NCI-H2196 (cell line): ENCODE data around the gene MYCN.

ENCODE experiments used
- DNase-seq: peaks from one replicate; lab custom pipeline; 2025; ENCODE audit not compliant: unreplicated experiment; lab: John Stamatoyannopoulos, UW

The MYCN gene

DNA sequence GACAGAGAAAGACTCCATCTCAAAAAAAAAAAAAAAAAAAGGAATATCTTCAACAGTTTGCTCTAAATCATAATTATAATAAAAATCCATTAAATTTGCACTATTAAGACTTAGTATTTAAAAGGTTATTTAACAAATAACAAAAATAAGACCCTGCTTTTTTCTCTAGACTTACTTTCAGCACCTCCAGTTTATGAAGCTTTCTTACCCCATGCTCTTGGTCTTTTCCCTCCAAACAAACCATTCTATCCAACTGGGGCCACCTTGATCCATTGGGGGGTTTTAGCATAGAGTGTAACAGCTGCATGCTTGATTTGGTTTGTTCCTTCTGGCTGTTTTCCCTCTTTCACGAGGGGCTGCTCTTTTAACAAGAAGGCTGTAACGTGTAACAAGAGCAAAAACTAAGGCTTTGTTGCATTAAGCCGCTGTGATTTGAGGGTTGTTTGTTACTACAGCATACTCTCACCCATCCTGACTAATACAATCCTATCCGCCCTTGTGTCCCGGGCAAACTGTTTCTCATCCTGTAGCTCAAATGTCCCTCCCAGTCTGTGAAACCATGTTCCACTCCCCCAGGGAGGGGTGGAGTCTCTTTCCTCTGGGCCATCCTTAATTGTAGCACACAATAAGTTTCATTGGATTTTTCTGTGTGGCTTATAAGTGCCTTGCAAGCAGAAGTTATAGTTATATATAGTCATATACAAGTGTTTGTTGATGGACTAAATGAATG lies 9.6 kb upstream of the MYCN start:
- no peak for DNase-seq

- no peak for DNase-seq
These were observed 8.9 kb upstream of the MYCN start for GRCh38 chr2:15931319-15931890.

- DNase-seq, result no peak
These were observed 8.4 kb upstream of the MYCN start for GRCh38 chr2:15931950-15932349.

DNA sequence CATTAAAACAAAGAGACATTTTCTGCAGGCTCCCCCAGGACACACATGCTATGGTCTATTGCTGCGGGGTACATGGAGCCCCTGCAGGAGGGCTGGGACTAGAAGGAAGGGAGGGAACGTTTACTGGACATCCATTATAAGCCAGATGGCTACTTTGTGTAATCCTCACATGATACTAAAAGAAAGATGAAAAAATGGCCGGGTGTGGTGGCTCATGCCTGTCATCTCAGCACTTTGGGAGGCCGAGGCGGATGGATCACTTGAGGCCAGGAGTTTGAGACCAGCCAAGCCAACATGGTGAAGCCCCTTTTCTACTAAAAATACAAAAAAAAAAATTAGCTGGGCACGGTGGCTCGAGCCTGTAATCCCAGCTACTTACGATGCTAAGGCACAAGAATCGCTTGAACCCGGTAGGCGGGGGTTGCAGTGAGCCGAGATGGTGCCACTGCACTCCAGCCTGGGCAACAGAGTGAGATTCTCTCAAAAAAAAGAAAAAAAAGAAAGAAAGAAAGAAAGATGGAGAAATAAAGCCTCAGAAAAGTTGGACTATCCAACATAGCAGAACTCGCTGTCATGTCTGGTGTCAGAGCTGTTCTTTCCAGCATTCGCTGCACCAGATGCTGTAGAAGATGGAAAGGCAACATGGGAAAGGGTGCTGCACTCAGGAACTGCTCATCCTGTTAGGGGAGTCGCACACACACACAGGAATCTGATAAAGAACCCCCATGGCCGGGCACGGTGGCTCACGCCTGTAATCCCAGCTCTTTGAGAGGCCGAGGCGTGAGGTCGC lies 7.8 kb upstream of the MYCN start:
- DNase-seq, result no peak

- no peak for DNase-seq
These were observed 7.0 kb upstream of the MYCN start for GRCh38 chr2:15933184-15933845.

DNA sequence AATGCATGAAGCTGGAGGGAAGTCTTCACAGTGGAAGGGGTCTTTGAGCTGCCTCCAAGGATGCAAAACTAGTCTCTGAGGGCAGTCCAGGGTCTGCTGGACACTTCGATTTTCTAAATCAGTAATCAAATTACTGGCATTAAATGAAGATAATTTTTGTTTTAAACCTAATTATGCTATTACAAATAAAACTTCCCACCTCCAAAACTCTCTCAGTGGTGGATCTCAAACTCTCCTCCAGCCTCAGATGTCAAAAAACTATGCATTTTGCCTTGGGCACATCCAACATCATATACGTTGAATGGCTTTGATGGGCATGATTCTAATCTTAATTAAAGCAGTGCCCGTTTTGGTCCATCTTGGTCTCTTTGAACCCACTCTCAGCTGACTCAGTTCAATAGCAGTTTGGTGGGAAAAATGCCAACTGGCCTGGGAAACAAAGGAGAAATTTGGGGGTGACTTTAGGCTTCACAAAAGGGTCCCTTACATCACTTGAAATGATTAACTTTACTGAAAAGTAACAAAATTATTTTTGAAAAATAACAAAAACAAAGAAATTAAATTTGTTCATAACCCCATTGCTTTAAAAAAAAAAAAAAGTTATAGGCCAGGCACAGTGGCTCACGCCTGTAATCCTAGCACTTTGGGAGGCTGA lies 5.9 kb upstream of the MYCN start:
- DNase-seq, result no peak

- DNase-seq, result no peak
These were observed 5.2 kb upstream of the MYCN start for GRCh38 chr2:15935189-15935588.

DNA sequence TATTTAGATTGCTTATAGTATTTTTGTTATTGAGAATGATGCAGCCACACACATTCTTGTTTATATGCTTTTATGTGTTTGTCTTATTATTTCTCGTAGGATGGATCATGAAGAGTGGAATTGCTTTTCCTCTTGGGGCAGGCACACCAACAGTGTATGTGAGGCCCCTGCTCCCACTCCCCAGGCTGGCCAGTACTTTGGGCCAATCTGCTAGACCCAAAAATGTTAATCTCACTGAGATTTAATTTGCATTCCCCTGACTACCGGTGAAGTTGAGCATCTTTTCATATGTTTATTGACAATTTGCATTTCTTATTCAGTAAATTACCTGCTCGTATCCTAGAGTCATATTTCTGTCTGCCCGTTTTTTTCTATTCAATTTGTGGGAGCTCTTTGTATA lies 4.7 kb upstream of the MYCN start:
- no peak for DNase-seq

- DNase-seq, result no peak
These were observed 3.9 kb upstream of the MYCN start for GRCh38 chr2:15936277-15937104.

DNA sequence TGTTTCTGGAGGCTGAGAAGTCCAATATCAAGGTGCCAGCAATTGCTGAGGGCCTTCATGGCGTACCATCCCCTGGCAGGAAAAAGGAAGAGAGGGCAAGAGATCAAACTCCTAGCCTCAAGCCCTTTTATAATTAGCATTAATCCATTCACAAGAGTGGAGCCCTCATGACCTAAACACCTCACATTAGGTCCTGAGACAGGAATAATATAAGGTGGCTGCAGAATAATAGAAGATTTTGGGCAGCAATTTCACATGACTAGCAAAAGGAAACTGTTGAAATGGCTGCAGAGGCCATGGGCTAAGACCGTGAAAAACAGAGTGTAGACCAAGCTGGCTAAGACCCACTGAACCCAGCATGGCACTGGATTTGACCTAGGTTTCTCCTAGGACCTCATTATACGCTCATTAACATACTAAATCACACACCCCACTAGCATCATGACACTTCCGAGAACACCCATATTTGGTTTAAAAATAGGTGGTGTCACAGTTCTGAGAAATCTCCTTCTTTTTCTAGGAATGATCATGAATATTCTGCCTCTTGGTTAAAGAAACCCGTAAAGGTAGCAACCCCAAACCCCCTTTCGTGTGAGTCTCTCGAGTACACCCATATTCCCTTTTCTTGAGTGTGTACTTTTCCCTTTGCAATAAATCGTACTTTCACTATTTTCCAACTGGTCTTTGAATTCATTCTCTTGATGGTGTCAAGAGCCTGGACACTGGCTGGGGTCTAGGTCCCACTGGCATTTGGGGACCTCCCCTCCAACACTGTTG lies 3.1 kb upstream of the MYCN start:
- no peak for DNase-seq

DNA sequence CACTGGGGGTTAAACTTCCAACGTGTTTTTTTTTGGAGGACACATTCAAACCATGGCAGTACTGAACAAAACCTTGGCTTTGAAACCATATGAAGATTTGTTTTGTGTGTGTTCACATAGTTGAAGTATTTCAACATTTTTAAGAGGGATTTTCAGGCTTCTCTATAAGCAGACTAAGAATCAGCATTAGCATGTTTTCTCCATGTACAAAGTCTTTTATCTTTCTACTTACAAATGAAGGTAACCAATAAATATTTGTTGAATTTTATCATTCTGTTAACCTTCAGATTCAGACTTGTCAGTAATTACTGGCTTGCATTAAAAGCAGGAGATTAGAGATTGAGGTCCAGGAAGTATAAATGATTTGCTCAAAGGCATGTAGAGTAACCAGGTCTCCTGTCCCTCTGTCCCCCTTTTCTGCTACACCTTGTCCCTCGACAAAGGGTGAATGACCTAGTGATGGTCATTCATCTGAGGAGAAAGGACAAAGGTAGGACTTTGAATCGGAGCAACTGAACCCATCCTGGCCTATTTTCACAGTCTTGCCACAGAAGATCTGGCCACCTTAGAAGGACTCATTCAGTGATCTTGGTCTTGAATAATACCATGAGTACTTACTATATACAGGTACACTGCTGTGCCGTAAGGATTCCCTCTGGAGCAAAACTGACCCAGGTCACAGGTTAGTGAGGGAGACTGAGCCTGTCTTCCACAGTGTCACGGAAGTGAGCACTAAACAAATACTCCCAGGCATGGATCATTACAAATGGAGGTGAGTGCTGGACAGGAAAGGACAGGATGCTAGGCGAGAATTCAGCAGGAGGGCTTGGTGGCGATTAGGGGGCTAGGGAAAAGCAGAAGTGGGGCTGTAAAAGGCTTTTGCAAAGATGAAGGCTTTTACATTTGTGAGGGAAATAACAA lies 2.2 kb upstream of the MYCN start:
- no peak for DNase-seq

- DNase-seq, result no peak
These were observed 1.4 kb upstream of the MYCN start for GRCh38 chr2:15938803-15939555.

GRCh38 chr2:15939556-15939853 lies 845 bp upstream of the MYCN start:
- DNase-seq, result no peak

DNA sequence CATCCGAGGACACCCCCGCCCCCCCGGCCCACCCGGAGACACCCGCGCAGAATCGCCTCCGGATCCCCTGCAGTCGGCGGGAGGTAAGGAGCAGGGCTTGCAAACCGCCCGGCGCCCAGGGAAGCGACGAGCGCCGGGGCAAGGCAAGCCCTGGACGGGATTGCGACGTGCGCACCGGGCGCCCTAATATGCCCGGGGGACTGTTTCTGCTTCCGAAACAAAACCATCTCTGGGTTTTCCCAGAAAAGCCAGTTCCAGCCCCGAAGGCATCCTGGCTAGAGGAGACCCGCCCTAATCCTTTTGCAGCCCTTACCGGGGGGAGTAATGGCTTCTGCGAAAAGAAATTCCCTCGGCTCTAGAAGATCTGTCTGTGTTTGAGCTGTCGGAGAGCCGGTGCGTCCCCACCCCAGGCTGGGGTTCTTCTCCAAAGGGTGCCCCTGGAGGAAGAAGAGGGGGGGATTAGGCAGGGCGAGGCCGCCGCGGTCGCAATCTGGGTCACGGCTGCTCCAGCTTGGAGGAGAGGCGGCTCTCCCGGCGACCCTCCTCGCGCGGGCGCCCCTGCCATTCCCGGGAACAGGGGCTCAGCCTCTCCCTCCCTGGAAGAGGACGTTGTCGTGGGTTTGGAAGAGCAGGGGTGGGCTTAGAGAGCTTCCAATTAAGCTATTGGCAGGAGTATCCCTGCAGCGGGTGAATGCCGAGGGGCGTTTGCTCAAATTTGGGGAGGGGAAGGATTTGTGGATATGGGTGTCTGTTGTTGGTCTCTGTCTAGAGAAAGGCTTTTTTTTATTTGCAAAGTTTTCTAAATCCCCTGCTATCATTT lies 521 bp downstream of the MYCN start:
- DNase-seq, result no peak

GRCh38 chr2:15941481-15941850 lies 1.1 kb downstream of the MYCN start:
- no peak for DNase-seq

GRCh38 chr2:15941871-15942710 lies 1.7 kb downstream of the MYCN start:
- DNase-seq, result no peak
